HG03103 (cell line): ENCODE data around the gene IBA57.

Experiments used
- ATAC-seq: cut with Tn5 transposase; IDR thresholded peaks from one replicate; pipeline ENCODE4 v1.9.1; 2021; ENCODE audit warnings: low read depth; ENCODE audit not compliant: unreplicated experiment

Gene IBA57

GRCh38 chr1:228144193-228144992, 21.2 kb upstream of the IBA57 start:
- no peak for ATAC-seq

DNA sequence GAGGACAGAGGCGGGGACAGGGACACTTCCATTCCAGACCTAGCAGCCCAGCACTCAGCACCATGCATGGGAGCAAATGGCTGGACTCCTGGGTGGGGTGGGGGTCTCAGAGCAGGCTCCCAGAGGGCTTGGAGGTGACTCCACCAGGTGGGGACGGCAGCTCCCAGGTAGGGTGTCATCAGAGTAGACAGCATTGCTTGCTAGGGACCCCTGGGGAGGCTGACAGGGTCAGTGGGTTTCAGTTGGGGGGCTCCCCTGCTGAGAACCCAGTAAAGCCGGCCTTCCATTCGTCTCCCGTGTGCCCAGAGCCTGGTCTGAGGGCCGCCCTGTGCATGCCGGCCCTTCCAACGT, 20.6 kb upstream of the IBA57 start:
- no peak for ATAC-seq

GRCh38 chr1:228145463-228146416, 19.9 kb upstream of the IBA57 start:
- ATAC-seq: no peak

- no peak for ATAC-seq
Observed at GRCh38 chr1:228146417-228147150, 19.0 kb upstream of the IBA57 start.

- no peak for ATAC-seq
Observed at GRCh38 chr1:228147151-228147693, 18.4 kb upstream of the IBA57 start.

GRCh38 chr1:228147768-228148167, 17.8 kb upstream of the IBA57 start:
- no peak for ATAC-seq

DNA sequence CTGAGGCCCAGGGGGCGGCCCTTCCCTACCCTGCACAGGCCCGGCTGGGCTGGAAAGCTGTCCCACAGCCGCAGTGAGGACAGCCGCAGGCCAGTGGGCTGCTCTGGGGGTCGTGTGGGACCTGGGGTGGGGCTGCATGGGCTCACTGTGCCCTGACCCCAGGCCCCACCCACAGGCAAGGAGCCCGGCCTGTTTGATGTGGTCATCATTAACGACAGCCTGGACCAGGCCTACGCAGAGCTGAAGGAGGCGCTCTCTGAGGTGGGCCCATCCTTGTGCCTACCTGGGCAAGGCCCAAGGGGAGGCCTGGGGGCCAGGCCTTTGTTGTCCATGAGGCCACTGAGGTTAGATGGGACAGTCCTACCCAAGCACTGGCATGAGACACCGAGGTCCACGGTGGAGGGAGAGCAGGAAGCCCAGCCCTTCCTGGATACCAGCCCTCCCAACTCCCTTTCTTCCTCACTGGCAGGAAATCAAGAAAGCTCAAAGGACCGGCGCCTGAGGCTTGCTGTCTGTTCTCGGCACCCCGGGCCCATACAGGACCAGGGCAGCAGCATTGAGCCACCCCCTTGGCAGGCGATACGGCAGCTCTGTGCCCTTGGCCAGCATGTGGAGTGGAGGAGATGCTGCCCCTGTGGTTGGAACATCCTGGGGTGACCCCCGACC, 17.3 kb upstream of the IBA57 start:
- ATAC-seq: no peak

- ATAC-seq: no peak
Observed at GRCh38 chr1:228148935-228149405, 16.6 kb upstream of the IBA57 start.

- no peak for ATAC-seq
Observed at GRCh38 chr1:228149406-228150119, 16.0 kb upstream of the IBA57 start, which contains the start of gene GJC2. Gene GJC2, plus strand, starts transcription at chr1:228149930. Its CDS starts 7,829 bp downstream, at chr1:228157759.

DNA sequence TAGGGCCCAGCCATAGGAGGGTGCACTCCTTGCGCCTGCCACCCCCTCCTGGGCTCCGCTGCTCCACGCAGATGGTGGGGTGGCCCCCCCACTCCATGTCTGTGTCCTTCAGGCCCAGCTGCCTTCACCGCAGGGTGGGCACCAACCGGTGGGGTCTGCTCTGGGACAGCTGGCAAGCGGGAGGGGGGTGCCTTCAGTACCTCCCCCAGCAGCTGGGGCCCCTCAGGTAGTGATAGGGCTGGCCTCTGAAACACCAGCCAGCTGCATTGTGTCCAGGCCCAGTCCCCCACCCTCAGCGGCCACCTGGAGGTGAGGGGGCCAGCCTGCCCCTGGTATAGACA, 15.5 kb upstream of the IBA57 start:
- no peak for ATAC-seq

DNA sequence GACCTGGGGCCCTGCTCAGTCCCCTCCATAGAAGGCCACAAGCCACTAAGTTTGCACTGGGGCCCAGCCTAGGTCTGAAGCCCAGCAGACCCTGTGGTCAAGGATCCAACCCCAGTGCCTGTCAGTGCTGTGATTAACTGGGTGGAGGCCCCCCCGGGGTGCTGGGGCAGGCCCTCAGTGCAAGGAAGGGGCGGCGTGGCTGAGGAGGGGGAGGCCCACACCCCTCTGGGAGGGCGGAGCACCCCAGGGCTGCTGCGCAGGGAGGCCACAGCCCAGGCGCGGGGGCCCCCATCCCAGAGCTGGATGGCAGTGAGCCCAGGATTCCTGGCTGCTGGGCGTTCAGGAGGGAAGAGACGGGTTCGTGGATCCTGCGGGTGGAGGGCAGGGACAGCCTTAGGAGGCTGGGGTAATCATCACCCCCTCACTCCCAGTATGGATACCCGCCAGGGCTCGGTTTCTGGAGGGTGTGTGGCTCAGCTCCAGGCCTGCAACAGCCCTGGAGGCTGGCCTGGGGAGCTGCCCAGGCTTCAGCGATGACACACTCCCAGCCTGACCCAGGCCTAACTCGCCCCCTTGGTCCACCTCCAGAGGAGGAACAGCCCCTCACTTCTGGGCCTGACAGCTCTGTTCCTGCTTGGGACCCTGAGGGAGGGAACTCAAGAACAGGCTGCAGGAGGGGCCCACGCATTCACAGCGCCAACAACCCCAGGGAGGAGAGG, 15.0 kb upstream of the IBA57 start:
- no peak for ATAC-seq

DNA sequence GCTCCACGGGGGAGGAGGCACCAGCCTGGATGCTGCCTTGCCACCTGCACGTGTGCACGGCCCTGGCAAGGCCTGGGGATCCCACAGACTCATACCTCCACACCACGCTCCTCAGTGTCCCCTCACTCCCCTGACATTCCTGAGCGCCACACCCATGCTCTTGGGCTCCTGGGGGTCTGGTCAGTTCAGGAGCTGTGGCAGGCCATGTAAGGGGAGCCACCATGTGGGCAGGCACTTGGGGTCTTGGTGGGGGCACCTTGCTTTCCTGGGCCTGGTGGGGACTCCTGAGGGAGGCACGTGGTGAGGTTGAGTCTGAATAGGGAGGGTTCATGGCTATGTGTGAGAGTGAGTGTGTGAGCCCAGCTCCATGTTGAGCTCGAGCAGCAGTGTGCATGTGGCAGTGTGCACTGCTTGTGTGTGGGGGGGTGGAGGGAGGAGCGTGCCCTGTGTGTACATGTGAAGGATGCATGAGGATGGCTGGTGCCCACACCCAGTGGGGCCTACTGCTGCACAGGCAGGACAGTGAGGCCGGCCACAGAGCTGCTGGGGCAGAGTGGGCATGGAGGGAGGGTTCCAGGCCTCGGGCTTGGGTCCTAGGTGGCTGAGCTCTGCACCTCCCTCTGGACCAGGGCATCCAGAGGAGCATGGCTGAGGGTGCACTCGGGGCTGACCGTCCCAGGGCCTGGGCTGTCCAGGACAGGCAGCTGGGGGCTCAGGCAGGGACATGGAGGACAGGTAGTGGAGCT, 14.3 kb upstream of the IBA57 start:
- ATAC-seq: no peak

GRCh38 chr1:228152097-228152917, 13.3 kb upstream of the IBA57 start:
- ATAC-seq: no peak

- ATAC-seq: no peak
Observed at GRCh38 chr1:228152918-228153258, 12.7 kb upstream of the IBA57 start.

DNA sequence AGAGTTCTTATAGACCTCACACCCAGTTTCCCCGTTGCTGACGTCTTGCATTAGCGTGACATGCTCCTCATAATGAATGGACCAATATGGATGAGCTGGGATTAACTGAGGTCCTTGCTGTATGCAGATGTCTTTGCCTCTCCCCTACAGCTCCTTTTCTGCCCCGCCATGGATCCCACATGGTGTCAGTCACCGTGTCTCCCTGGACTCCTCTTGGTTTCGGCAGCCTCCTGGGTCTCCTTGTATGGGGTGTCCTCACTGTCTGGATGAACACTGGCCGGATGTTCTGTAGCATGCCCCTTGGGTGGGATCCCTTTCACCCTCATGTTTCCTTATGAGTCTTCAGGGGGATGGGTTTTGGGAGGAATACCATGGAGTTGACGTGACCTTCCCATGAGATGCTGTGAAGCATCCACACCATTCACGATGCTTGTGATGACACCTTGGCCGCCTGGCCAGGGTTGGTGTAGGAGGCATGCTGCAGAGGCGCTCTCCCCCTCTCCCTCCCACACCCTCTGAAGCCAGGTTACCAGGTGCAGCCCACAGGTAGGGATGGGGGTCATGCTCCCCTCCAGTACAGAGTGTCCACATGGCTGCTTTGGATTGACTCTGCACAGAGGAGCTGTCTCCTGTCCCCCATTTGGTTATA, 11.5 kb upstream of the IBA57 start:
- ATAC-seq: no peak

DNA sequence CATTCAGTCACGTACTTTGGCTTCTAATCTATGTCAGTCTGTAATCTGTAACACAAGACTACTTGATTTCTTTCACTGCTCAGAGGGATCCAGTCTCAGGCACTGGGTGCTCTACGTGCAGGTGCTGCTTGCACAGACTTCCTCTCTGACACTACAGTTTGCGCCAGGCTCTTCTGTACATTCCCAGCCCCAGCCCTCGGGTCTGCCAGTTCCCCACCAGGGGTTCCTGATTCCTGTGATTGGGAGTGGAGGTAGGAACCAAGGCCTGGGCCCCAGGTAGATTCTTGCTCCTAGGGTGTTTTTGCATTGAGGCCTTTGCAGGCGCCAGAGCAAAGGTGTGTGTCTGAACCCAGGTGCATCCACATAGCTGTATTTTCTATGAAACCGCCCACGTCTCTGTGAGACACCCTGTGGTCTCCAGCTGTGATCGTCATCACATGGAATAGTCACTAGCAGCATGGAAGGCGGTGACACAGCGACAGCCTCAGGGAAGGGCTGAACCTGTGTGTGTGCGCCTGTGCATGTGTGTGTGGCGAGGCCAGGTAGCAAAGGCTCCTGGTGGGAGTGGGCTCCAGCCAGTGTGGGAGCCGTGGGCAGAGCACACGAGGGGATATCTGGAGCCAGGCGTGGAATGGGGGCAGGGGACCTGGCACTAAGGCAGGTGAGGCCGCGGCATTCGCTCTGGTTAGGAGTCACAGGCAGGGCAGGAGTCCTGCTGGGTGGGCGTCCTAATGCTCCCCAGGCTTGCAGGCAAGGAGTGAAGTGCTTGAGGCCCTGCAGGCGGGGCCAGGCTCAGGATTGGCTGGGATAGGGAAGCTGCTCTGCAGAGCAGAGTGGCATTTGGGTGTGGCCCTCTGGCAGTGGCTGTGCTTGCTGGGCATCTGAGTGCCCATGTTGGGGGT, 10.7 kb upstream of the IBA57 start:
- ATAC-seq: no peak
